Measurements from ENCODE around the gene RIPK4. TPM values are rescaled to one million over a fixed set of nuclear protein-coding genes. Genes with fewer than 3 reads are reported as not detected.

The RIPK4 gene
- total RNA-seq, 1 donor from 2014 or later, result 10.9 TPM

GRCh38 chr21:41737651-41738324, 29.1 kb downstream of the RIPK4 start:
- Histone ChIP-seq H3K36me3 (peaks cover 10% of the 10 kb centered on the region), H3K4me3 (no peak overlapping the region), H3K27ac (no peak overlapping the region), H3K9me3 (peaks cover 4% of the 10 kb centered on the region), H3K4me1 (no peaks in the 10 kb centered on the region), H3K27me3 (no peaks in the 10 kb centered on the region)
- no peak for TF ChIP-seq CTCF (IDR thresholded peaks at IDR 0.05)
- no peak for ATAC-seq
- intact Hi-C loops (cut with DNase I), result no loop called here
- no peak for DNase-seq

- ATAC-seq (peak; percentile 22), DNase-seq (no peak)
- H3K9me3 ChIP-seq, result peaks cover 4% of the 10 kb centered on the region
- H3K4me1 ChIP-seq, result no peaks in the 10 kb centered on the region
- H3K4me3 ChIP-seq, result no peak overlapping the region
- H3K27me3 ChIP-seq, result no peaks in the 10 kb centered on the region
- intact Hi-C loops (cut with DNase I), result no loop called here
- peaks cover 7% of the 10 kb centered on the region for H3K36me3 ChIP-seq
- no peak for TF ChIP-seq CTCF (IDR thresholded peaks at IDR 0.05)
- no peak overlapping the region for H3K27ac ChIP-seq
Measured at GRCh38 chr21:41736423-41736822, 30.4 kb downstream of the RIPK4 start.

- TF ChIP-seq CTCF (IDR thresholded peaks at IDR 0.05), result no peak
- Histone ChIP-seq H3K27ac (no peak overlapping the region), H3K27me3 (no peaks in the 10 kb centered on the region), H3K4me3 (no peak overlapping the region), H3K9me3 (peaks cover 4% of the 10 kb centered on the region), H3K4me1 (no peaks in the 10 kb centered on the region), H3K36me3 (no peaks in the 10 kb centered on the region)
- no peak for DNase-seq
- intact Hi-C loops (cut with DNase I), result no loop called here
- no peak for ATAC-seq
Measured at GRCh38 chr21:41733951-41734689, 32.7 kb downstream of the RIPK4 start.

GRCh38 chr21:41731081-41731480, 35.8 kb downstream of the RIPK4 start:
- ATAC-seq, result no peak
- Histone ChIP-seq H3K36me3 (no peaks in the 10 kb centered on the region), H3K27me3 (no peaks in the 10 kb centered on the region)

GRCh38 chr21:41730367-41730765, 36.5 kb downstream of the RIPK4 start:
- H3K36me3 ChIP-seq, result no peaks in the 10 kb centered on the region
- no peak overlapping the region for H3K4me3 ChIP-seq
- no peak for TF ChIP-seq CTCF (IDR thresholded peaks at IDR 0.05)
- no peak for ATAC-seq
- no peaks in the 10 kb centered on the region for H3K27me3 ChIP-seq
- H3K9me3 ChIP-seq, result no peaks in the 10 kb centered on the region
- intact Hi-C loops (cut with DNase I), result no loop called here
- H3K27ac ChIP-seq, result no peak overlapping the region
- no peak for DNase-seq
- peaks cover 11% of the 10 kb centered on the region for H3K4me1 ChIP-seq

More at GRCh38 chr21:41731081-41731480, 35.8 kb downstream of the RIPK4 start:
- no peak for TF ChIP-seq CTCF (IDR thresholded peaks at IDR 0.05)
- intact Hi-C loops (cut with DNase I), result no loop called here
- no peak overlapping the region for H3K27ac ChIP-seq
- no peaks in the 10 kb centered on the region for H3K9me3 ChIP-seq
- H3K4me1 ChIP-seq, result peaks cover 11% of the 10 kb centered on the region
- DNase-seq, result no peak
- no peak overlapping the region for H3K4me3 ChIP-seq
